ENCODE data around the gene CYP39A1. TPM values are rescaled to one million over a fixed set of nuclear protein-coding genes. Genes with fewer than 3 reads are reported as not detected.

The CYP39A1 gene
- total and polyA plus RNA-seq, 2 of the 13 experiments (the other 11 are each of a cell fraction or from before 2014, with no cell fraction given), result 0.13 TPM; not detected in 1

- no peak for TF ChIP-seq ARID3A (IDR thresholded peaks at IDR 0.05; ENCODE audit: low read depth, low read length)
- TF ChIP-seq ZNF782 (CRISPR knock-in tag; IDR thresholded peaks at IDR 0.05; ENCODE audit: borderline replicate concordance), result no peak
Measured at GRCh38 chr6:46583721-46584120, 68.9 kb downstream of the CYP39A1 start (continued).

GRCh38 chr6:46583081-46583480, 69.5 kb downstream of the CYP39A1 start:
- H3K79me2 ChIP-seq (ENCODE audit: insufficient read depth, low read length), result no peaks in the 10 kb centered on the region
- H3K9ac ChIP-seq (ENCODE audit: insufficient read depth, low read depth, low read length), result no peak overlapping the region
- no peak for DNase-seq (ENCODE audit: low spot score)
- ATAC-seq, result no peak
- H3K36me3 ChIP-seq (replicated peaks in 1 of 2; ENCODE audit: control insufficient read depth in 1 of 2, insufficient read depth in 2 of 2, low read length in 2 of 2), result no peaks in the 10 kb centered on the region
- ChIA-PET CTCF (ENCODE audit: low intra/inter-chr PET ratio, low total read pairs) (no interaction called here), POLR2A (no interaction called here)
- intact Hi-C loops (cut with micrococcal nuclease; ENCODE audit: unreplicated experiment), result no loop called here
- WGBS (ENCODE audit: low lambda C conversion rate), result 64% methylated on average over 2 of the region's 2 CpGs
- H2AFZ ChIP-seq (ENCODE audit: low read length), result no peak overlapping the region
- H3K27me3 ChIP-seq (ENCODE audit: control insufficient read depth in 1 of 2, insufficient read depth in 2 of 2, low read length in 2 of 2), result no peaks in the 10 kb centered on the region
- no TSS peak for BruUV-seq (replicated peaks)
- no peak overlapping the region for H3K4me3 ChIP-seq (replicated peaks in 1 of 3; ENCODE audit: insufficient read depth in 1 of 3, low read depth in 2 of 3, low read length in 3 of 3)
- no peak overlapping the region for H3K27ac ChIP-seq (ENCODE audit: extremely low read length, insufficient read depth, low read length)
- H3K9me3 ChIP-seq (ENCODE audit: low read length), result no peaks in the 10 kb centered on the region
- H3K4me2 ChIP-seq (ENCODE audit: low read depth, low read length), result no peak overlapping the region
- in situ Hi-C loops (cut with HindIII; ENCODE audit: extremely low pct_ligation_motif_present, low pct_unique_long_range_greater_than_20kb), result no loop called here
- TF ChIP-seq NFE2L2 (IDR thresholded peaks at IDR 0.05; ENCODE audit: low read length), result peak; percentile 55
- TF ChIP-seq JUN (CRISPR knock-in tag; IDR thresholded peaks at IDR 0.05), result no peak
- no peaks in the 10 kb centered on the region for H3K4me1 ChIP-seq (ENCODE audit: insufficient read depth, low read length)
- no peaks in the 10 kb centered on the region for H4K20me1 ChIP-seq (ENCODE audit: insufficient read depth, low read length)
- no peak for FAIRE-seq

GRCh38 chr6:46581459-46582177, 71.0 kb downstream of the CYP39A1 start:
- ChIA-PET POLR2A (no interaction called here), CTCF (ENCODE audit: low intra/inter-chr PET ratio, low total read pairs) (no interaction called here)
- Histone ChIP-seq H2AFZ (ENCODE audit: low read length) (no peak overlapping the region), H3K4me3 (replicated peaks in 1 of 3; ENCODE audit: insufficient read depth in 1 of 3, low read depth in 2 of 3, low read length in 3 of 3) (no peak overlapping the region), H3K36me3 (replicated peaks in 1 of 2; ENCODE audit: control insufficient read depth in 1 of 2, insufficient read depth in 2 of 2, low read length in 2 of 2) (no peaks in the 10 kb centered on the region), H3K27me3 (ENCODE audit: control insufficient read depth in 1 of 2, insufficient read depth in 2 of 2, low read length in 2 of 2) (no peaks in the 10 kb centered on the region), H3K9me3 (ENCODE audit: low read length) (no peaks in the 10 kb centered on the region), H3K27ac (ENCODE audit: extremely low read length, insufficient read depth, low read length) (no peak overlapping the region), H4K20me1 (ENCODE audit: insufficient read depth, low read length) (no peaks in the 10 kb centered on the region), H3K9ac (ENCODE audit: insufficient read depth, low read depth, low read length) (no peak overlapping the region), H3K79me2 (ENCODE audit: insufficient read depth, low read length) (no peaks in the 10 kb centered on the region), H3K4me2 (ENCODE audit: low read depth, low read length) (no peak overlapping the region), H3K4me1 (ENCODE audit: insufficient read depth, low read length) (no peaks in the 10 kb centered on the region)
- DNase-seq (ENCODE audit: low spot score), result no peak
- FAIRE-seq, result no peak
- in situ Hi-C loops (cut with HindIII; ENCODE audit: extremely low pct_ligation_motif_present, low pct_unique_long_range_greater_than_20kb), result no loop called here
- no TSS peak for BruUV-seq (replicated peaks)
- intact Hi-C loops (cut with micrococcal nuclease; ENCODE audit: unreplicated experiment), result no loop called here
- no peak for ATAC-seq
- TF ChIP-seq ZNF589 (CRISPR knock-in tag; conservative IDR thresholded peaks at IDR 0.05) (no peak), HES4 (CRISPR knock-in tag; IDR thresholded peaks at IDR 0.05; ENCODE audit: borderline replicate concordance) (no peak), PCBP1 (IDR thresholded peaks at IDR 0.05; ENCODE audit: borderline replicate concordance, low read depth, low read length) (no peak), CERS6 (CRISPR knock-in tag; IDR thresholded peaks at IDR 0.05) (no peak), NR2C2 (CRISPR knock-in tag; IDR thresholded peaks at IDR 0.05; ENCODE audit: borderline replicate concordance) (no peak), ZBTB10 (CRISPR knock-in tag; IDR thresholded peaks at IDR 0.05; ENCODE audit: borderline replicate concordance) (no peak)

All from HepG2 (cell line).